ENCODE measurements around the gene GBX2.

GRCh38 chr2:236159778-236160170 lies 8.4 kb downstream of the GBX2 start:
- no peak for TF ChIP-seq EZH2 (conservative IDR thresholded peaks at IDR 0.05; ENCODE audit: low read depth, low read length)
- no peak for TF ChIP-seq ZNF136 (CRISPR knock-in tag; IDR thresholded peaks at IDR 0.05; ENCODE audit: low read depth)
- no peak for TF ChIP-seq ZNF292 (CRISPR knock-in tag; IDR thresholded peaks at IDR 0.05; ENCODE audit: borderline replicate concordance, low read depth)
- no peak for TF ChIP-seq IRX3 (CRISPR knock-in tag; IDR thresholded peaks at IDR 0.05; ENCODE audit: borderline replicate concordance, low read depth)
- TF ChIP-seq FOXA3 (CRISPR knock-in tag; IDR thresholded peaks at IDR 0.05) = no peak
- no peak for TF ChIP-seq ZBTB37 (CRISPR knock-in tag; IDR thresholded peaks at IDR 0.05)
- no peak for TF ChIP-seq LBX2 (CRISPR knock-in tag; IDR thresholded peaks at IDR 0.05; ENCODE audit: borderline replicate concordance)
